Thyroid gland (tissue), 4 donors: Measurements from ENCODE around the gene GUCY1A2.

Source experiments
- POLR2A ChIP-seq, 2 donors: fragments of 450-650 bp; IDR thresholded peaks; one replicate each; pipeline ENCODE4 v1.6.1; 2017; ENCODE audit warnings: antibody characterized with exemption in 2 of 2, mild to moderate bottlenecking in 2 of 2, moderate library complexity in 1 of 2
- TF ChIP-seq, protein P1 (sequence below), 6 experiments: fragments of 200-600 bp in 3 of 6; fragments of 450-650 bp in 3 of 6; sonication (generic) in 3 of 6; IDR thresholded peaks; one replicate each; pipeline ENCODE4 v1.5.1; 2016 to 2019; ENCODE audit warnings: antibody characterized with exemption in 6 of 6, mild to moderate bottlenecking in 2 of 6, inconsistent platforms in 1 of 6, moderate library complexity in 1 of 6

DNA sequence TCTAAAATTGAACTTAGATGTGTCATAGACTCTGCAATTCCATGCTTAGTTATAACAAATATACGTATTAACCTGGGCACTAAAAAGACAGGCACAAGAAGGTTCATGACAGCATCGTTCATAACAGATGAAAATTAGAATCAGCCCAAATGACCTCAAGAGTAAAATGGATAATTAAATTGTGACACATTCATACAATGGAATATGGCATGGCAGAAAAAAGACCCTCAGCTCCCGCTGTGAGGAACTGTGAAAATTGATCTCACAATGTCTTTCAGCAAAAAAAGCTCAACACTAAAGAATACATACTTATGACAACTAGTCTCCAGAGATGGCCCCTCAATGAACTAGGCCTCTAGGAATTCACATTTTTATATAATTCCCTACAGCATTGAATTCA is 386.0 kb downstream of the GUCY1A2 start:
- TF ChIP-seq POLR2A (IDR thresholded peaks at IDR 0.05): no peak
- TF ChIP-seq, protein P1, sequence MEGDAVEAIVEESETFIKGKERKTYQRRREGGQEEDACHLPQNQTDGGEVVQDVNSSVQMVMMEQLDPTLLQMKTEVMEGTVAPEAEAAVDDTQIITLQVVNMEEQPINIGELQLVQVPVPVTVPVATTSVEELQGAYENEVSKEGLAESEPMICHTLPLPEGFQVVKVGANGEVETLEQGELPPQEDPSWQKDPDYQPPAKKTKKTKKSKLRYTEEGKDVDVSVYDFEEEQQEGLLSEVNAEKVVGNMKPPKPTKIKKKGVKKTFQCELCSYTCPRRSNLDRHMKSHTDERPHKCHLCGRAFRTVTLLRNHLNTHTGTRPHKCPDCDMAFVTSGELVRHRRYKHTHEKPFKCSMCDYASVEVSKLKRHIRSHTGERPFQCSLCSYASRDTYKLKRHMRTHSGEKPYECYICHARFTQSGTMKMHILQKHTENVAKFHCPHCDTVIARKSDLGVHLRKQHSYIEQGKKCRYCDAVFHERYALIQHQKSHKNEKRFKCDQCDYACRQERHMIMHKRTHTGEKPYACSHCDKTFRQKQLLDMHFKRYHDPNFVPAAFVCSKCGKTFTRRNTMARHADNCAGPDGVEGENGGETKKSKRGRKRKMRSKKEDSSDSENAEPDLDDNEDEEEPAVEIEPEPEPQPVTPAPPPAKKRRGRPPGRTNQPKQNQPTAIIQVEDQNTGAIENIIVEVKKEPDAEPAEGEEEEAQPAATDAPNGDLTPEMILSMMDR (IDR thresholded peaks at IDR 0.05): no peak
